Renal pelvis (tissue), 4 donors: ENCODE measurements around the gene ARMC3. TPM values are rescaled to one million over a fixed set of nuclear protein-coding genes. Genes with fewer than 3 reads are reported as not detected.
"Not testable (repeated sequence)": the region's sequence is repeated elsewhere in the genome, so short reads cannot be mapped to it uniquely, and the experiment has no call there.

ENCODE experiments used
- DNase-seq: peaks from one replicate; pipeline ENCODE4 v3.0.0-alpha.2; 2013
- polyA plus RNA-seq, 3 donors: library from polyadenylated mRNA; unstranded; fragments of 120-200 nt; gene quantifications; one replicate each; pipeline ENCODE4 v1.2.1, GENCODE V29; 2013; ENCODE audit not compliant: insufficient read length in 3 of 3

The ARMC3 gene
- polyA plus RNA-seq, 3 donors: 10.7 to 16.8 (median 15.9) TPM

- no peak for DNase-seq
These were observed 687 bp upstream of the ARMC3 start for GRCh38 chr10:22927166-22927565.

DNA sequence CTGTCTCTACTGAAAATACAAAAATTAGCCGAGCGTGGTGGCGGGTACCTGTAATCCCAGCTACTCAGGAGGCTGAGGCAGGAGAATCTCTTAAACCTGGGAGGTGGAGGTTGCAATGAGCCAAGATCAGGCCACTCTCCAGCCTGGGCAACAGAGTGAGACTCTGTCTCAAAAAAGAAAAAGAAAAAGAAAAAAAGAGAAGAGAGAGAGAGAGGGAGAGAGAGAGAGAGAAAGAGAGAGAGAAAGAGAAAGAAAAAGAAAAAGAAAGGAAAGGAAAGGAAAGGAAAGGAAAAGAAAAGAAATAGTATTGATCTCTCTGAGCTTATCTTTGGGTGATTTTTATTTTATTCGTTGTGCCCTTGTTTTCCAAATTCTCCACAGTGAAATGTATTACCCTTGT, 1.2 kb downstream of the ARMC3 start:
- not testable (repeated sequence) for DNase-seq

DNA sequence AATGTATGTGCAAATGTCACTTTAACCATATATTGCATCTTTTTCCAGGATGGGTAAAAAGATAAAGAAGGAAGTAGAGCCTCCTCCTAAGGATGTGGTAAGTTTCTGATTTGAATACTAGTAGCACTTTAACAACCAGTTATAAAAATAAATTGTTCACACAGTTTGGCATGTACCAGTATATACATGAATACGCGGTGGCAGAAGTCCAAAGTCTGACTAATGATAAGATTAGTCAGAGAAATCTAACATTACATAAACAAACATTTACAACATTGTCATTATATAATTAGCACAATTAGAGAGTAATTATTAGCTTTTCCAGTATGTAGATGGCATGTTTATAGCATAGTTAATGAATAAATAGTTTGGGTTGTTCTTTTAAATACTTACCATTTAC, 4.1 kb downstream of the ARMC3 start:
- DNase-seq: no peak

DNA sequence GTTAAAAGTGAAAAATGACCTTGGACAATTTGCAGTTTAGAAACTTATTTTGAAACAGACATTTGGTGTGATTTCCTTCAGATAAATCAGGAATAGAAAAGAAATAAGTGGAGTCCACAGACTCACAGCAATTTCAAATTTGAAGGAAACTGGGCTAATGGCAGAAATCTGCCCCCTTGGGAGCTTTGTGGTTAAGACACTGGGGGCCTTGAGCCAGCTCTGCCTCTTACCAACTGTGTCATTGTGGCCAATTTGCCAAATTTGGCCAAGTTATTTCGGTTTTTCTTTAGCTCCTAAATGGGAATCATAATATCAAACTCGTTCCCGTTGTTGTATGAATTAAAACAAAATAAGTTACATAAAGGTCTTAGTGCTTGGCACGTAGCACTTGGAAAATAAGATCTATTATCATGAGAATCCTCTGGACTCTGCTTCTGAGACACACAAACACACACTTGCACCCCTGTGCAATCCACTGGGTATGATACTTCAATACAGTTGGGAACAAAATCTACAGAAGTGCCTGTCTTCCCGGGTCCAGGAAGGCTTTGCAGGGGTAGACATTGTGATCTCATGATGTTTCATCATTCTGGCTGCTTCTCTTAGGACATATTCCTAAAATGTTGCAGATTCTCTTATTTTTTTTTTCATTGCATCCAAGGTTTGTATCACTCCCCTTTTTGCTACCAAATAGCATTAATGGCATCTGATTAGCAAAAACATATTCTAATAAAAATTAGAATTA, 4.9 kb downstream of the ARMC3 start:
- DNase-seq: no peak

DNA sequence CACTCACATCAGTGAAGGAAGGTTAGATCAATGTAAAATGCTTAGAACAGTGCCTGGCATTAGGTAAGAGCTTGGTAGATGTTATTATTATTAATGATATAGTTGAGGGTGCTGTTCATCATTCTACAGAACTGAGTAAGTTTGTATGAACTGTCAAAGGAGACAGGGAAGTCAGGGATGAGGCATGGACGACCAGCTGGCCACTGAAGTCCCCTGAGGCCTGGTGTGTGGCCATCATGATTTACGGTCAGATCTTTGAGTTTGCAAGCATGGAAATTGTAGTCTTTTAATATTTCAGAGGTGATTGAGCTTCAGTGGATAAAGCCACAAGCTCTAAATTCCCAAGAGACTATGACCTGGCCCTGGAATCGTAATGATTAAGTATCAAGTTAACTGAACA, 6.9 kb downstream of the ARMC3 start:
- no peak for DNase-seq

DNA sequence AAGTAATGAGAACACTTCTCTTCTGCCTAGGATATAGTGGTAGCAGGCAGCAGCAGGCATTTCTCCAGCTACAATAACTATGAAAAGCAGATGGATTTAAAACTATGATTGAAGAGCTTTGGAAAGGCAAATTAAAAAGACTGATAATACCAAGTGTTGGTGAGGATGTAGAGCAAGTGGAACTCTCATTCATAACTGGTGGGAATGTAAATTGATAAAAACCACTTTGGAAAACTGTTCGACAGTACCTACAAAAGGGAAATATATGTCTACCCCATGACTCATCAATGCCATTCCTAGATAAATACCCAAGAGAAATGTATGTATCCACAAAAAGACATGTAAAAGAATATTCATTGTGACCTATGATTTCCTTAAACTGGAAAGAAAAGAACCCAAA, 14.6 kb downstream of the ARMC3 start:
- DNase-seq: no peak

DNA sequence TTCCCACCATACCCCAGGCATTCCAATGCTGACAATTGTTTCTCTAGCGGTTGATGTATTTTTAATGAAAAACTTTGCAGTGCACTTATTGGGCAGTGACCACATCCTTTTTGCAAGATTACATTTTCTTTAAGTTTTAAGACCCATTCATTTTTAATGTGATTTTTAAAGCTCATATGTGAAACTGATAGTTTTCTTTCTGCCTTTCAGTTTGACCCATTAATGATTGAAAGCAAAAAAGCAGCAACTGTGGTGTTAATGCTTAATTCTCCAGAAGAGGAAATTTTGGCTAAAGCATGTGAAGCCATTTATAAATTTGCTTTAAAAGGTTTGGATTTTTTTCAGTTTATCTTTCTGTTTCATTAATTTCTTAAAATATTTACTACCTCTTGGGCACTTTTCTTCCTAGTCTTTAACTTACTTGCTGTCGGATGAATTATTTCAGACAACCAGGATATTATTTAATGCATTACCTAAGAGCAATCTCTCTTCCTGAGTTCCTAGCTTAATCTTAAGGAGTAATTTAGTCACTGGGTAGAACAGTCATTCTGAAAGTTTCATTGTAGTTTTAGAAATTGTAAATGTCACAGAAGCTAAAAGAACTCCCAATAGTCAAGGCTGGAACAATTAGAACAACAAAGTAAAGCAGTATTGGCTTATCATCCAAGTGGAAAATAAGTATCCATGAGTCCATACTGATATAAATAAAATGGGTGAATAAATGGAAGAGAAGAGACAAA, 18.3 kb downstream of the ARMC3 start:
- no peak for DNase-seq

DNA sequence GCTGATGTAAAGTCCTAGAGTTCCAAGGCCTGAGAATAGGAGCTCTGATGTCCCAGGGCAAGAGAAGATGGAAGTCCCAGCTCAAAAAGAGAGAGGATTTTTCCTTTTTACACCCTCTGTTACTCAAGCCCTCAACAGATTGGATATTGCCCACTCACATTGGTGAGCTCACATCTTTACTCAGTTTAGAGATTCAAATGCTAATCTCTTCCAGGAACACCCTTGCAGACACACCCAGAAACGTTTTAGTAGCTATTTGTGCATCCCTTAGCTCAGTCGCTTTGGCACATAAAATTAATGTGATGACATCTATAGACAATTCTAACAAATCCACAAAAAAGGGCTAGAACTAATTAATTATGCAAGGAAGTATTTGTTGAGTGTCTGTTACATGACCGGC, 27.1 kb downstream of the ARMC3 start:
- DNase-seq: no peak

DNA sequence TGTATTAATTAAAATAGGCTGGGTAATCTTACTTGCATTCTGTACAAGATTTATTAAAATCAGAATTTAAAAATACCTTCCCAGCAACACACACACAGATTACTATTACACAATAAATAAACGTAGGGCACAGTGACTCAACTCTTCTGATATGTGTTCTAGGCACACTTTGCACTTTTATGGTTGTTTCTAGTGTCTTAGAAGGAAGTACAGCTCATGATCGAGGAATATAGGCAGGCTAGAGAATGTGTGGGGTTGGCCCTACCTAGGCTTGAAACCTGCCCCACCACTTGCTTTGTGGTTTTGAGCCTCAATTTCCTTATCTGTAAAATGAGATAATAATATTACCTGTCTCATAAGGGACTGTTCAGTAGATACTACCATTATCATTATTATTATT, 30.5 kb downstream of the ARMC3 start:
- DNase-seq: no peak

GRCh38 chr10:22959292-22959691, 31.4 kb downstream of the ARMC3 start:
- no peak for DNase-seq

- DNase-seq: no peak
These were observed 32.1 kb downstream of the ARMC3 start for GRCh38 chr10:22959950-22960349.

DNA sequence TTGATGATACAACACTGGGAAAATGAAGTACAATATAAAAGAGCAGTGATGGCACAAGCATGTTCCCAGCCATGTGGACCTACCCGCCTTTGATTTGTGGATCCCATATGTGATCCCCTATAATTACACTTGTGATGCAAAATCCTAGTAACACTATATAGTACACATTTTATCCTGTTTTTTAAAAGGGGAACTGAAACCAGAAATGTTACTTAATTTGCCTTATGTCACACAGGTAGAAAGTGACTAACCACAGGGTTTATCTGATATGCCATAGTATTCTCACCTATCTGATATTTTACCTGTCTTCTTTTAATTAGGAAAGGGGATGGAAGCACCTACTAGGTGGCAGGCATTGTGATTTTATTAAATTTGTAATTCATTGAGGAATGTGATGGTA, 35.0 kb downstream of the ARMC3 start:
- DNase-seq: no peak

DNA sequence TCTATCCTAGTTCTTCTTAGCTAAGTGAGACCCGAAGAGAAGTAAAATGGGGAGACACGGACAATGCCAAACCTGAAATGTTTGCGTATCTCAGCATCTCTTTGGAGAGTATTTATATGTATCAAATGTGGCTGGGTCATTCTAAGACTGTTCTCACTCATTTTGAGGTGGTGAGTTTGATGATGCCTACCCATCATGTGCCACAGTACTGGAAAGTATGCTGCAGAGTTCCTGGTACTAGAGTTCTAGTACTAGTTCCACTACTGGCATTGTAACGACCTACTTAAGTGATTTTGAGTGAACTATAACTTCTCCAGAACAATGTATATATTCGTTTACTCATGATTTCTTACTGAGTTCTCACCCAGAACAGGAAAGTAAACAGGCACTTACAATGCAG, 41.9 kb downstream of the ARMC3 start:
- no peak for DNase-seq

- DNase-seq: no peak
These were observed 48.7 kb downstream of the ARMC3 start for GRCh38 chr10:22976534-22976933.

DNA sequence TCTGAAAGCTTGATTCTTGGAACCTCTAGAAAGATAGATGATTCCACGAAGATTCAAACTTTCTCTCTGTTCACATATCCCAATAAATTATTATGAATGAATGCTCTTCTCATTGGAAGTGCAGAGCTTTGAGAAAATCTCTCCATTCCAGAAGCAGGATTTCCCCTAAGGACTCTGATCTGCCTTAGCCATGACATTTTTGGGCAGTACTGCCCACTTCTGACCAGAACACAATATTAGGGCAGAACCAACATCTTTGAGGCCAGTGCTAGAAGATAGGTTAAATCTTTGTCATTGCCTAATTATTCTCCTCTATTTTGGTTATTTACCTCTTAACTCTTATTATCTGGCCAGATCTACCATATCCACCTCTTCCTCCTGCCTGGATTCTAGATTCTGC, 49.9 kb downstream of the ARMC3 start:
- no peak for DNase-seq

GRCh38 chr10:22978287-22978686, 50.4 kb downstream of the ARMC3 start:
- DNase-seq: no peak

DNA sequence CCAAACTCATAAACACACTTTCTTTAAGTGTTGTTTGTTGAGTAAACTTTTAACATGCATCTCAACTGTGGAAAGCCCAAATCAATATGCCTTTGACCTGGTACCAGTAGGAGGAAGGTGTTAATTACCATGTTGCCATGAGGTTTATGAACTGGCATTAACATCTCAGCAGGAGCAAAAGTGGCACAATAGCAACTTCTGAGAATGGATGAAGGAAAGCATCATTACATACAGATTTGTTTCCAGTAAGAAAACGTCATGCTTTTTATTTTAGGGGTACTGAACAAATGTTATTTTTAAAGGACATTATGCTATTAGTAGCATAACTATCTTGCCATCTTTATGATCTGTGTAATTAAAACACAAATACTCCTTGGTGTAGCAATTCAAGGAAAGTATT, 51.1 kb downstream of the ARMC3 start:
- no peak for DNase-seq

GRCh38 chr10:22980822-22981221, 53.0 kb downstream of the ARMC3 start:
- DNase-seq: no peak

GRCh38 chr10:22984066-22984465, 56.2 kb downstream of the ARMC3 start:
- DNase-seq: no peak

- DNase-seq: peak; percentile 39
These were observed 59.1 kb downstream of the ARMC3 start for GRCh38 chr10:22986771-22987542.

DNA sequence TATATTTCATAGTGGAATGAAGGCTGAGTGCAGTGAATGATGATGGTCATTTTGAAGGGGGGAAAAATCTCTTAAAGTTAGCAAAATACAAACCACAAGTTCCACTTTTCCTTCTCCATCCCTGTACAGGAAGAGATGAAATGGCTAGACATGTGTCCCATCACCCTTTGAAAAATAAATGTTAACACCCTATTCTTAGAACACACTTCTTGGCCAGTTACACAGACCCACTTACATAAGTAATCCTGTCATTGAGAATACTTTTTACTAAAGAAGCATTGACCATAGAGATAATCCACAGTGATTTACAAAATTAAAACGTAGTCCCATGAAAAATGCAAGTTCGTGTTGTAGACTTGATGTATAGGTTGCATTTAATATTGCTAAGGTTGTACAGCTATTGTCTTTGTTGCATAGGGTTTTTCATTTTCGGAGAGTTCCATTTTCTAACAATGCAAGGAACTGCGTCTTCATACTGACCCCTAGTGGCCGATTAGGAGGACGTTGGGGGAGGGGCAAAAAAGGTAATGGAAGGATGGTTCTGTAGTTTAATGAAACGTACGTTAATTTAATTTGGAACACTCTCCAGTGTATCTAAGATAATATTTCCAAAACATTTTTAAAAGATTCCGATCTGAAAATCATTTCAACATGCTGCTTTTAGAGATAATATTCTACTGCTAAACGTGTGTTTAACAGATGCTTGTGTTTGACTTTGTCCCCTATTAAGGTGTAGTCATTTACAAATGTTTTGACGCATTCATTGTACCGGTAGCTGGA, 60.9 kb downstream of the ARMC3 start:
- DNase-seq: peak; percentile 71

DNA sequence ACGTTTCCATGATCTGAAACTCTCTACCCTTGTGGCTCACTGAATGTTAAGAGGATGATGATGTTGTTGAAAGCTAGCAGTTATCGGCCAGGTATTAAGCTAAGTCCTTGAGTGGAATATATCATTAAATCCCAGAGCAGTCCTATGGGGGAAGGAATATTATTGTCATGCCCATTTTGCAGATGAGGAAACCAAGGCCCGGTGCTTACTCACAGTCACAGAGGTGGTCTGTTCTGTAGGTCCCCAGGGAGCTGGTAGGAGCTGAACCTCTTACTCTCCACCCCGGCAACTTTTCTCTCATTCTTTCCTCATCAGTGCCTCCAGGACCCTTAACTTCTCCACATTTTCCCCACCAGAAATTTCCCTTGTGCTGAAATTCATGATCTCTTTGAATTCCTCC, 62.6 kb downstream of the ARMC3 start:
- DNase-seq: no peak
